Hippocampal formation (tissue), 2 donors: ENCODE measurements around the gene AVL9.
A peak's percentile ranks its signal among the peaks of the same experiment; 100 is the strongest.

Experiments
- DNase-seq, 2 donors: peaks; one replicate each; lab custom pipeline; 2025; lab: John Stamatoyannopoulos, UW

The AVL9 gene

GRCh38 chr7:32533276-32534029 is 38.2 kb downstream of the AVL9 start:
- DNase-seq: no peak

GRCh38 chr7:32535162-32535702 is 39.9 kb downstream of the AVL9 start:
- no peak for DNase-seq

DNA sequence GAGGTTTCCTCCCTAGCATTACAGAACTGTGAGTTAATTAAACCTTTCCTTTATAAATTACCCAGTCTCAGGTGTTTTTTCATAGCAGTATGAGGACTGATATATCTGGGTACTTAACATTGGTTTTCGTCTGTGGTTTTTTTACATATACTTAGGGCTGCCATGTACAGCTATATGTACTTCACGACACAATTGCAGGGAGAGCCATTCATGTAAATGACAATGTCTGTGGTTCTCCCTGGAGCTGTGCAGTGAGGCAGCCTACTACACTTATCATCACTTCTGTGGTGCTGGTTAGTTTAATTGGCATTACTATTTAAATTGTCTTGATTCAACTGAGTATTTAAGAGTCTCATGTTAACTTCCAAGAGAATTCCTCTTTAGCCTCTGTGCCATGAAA is 40.7 kb downstream of the AVL9 start:
- DNase-seq: no peak

- no peak for DNase-seq
Measured at GRCh38 chr7:32536585-32536984, 41.3 kb downstream of the AVL9 start.

- DNase-seq: peak in 1 of 2 donors; percentile 6
Measured at GRCh38 chr7:32537760-32538159, 42.5 kb downstream of the AVL9 start.

DNA sequence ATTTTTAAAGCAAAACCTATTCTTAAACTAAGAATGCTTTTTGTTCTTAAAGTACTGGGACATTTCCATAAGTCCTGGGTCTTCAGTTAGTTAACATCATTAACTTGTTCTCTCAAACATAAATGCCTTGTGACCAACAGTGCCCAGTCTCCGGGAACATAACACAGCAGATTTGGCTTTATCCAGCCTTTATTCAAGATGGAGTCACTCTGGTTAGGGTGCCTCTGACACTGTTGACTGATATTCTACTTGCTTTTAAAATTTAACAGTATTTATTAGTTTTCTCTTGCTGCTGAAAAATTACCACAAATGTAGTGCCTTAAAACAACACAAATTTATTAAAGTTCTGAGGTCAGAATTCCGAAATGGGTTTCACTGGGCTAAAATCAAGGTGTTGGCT is 44.1 kb downstream of the AVL9 start:
- DNase-seq: no peak

DNA sequence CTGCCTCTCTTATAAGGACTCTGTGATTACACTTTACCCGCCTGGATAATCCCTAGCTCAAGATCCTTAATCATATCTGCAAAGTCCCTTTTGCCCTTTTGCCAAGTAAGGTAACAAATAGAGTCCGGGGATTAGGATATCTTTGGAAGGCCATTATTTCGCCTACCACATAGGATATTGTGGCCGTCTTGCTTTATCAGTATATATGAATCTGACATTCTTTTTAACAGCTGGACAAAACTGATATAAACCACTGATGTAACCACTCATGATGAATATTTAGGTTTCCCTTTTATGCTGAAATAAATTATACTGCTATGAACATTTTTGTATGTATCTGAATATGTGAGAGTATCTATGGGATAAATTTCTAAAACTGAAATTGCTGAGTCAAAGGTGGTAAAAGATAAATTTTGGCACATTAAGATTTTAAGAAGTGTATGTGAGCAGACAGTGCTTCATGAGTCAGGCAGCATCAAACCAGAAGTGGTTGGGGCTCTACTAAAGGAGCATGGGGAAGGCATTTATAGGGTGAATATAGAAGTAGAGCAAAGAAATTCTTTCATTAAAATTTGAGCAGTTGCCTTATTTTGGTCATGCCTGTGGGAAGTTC is 44.7 kb downstream of the AVL9 start:
- no peak for DNase-seq

DNA sequence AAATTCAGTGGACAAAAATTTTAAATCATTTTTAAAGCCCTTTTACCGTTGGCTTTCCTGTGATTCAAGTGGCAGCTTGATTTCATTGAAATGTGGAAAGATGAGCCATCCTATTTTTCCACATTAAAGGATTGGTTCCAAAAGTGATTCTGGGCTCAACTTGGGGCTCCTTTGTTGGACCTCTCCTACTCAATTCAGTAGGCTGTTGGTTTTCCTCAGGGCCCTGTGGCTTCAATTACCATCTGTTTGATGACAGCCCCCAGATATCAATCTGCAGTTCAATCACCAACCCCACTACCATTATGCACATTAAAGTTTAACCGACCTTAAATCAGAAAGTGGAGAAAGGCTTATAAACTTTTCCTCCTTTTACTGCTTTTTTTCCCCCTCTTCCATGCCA is 47.3 kb downstream of the AVL9 start:
- DNase-seq: no peak

DNA sequence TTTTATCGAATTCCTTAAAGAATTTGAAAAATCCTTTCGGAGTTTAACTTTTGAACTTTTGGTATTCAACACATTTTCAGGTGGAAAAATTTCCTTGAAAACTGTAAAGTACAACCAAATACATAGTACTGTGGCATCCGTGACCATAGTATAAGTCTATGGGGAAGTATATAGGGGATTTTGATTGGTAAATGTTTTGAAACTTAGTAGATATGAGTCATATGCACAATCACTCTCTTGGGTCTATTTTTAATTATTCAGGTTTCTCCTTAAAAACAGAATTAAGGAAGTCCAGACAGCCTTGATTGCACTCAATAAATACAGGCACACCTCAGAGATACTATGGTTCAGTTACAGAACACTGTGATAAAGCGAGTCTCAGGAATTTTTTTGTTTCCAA is 64.2 kb downstream of the AVL9 start:
- DNase-seq: no peak

GRCh38 chr7:32560075-32560474 is 64.8 kb downstream of the AVL9 start:
- DNase-seq: no peak

- no peak for DNase-seq
Measured at GRCh38 chr7:32561613-32562012, 66.3 kb downstream of the AVL9 start.

GRCh38 chr7:32564542-32564941 is 69.3 kb downstream of the AVL9 start:
- no peak for DNase-seq

- no peak for DNase-seq
Measured at GRCh38 chr7:32569388-32570289, 74.3 kb downstream of the AVL9 start.

- no peak for DNase-seq
Measured at GRCh38 chr7:32573110-32573687, 77.9 kb downstream of the AVL9 start.

GRCh38 chr7:32574626-32575025 is 79.3 kb downstream of the AVL9 start:
- DNase-seq: no peak

DNA sequence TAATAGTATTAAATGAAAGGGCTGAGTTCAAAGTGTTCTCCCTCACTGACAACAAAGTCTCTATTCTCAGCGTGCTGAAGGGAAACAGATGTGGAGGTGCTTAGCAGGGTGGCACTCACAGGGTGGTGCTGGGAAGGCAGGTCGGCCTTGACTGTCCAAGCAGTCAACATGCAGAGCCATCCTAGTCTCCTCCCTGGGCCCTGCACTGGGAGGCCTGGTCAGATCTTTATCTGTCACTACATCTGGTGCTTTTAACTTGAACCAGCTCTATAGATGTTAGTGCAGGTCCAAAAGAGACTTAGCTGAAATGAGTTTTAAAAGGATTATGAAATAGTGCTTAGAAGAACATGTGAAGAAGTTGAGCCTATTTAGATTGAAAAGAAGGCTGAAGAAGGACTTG is 82.1 kb downstream of the AVL9 start:
- DNase-seq: no peak

GRCh38 chr7:32579776-32580175 is 84.5 kb downstream of the AVL9 start:
- DNase-seq: no peak

GRCh38 chr7:32580646-32581045 is 85.4 kb downstream of the AVL9 start:
- DNase-seq: no peak

DNA sequence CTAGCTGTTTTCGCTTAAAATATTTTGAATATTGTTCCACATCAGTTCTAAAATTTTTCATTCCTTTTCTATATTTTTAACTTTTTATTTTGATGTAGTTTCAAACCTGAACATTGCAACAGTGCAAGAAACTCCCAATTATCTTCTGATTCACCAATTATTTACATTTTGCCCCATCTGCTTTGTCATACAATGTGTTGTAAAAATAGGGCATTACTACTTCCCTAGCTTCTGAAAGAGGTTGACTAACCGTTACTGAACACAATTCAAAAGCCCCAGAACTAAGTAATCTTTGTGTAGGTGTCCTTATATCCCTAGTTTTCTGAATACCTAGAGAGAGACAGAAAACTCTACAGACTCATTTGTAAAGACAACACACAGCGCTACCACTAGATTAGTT is 86.7 kb downstream of the AVL9 start:
- DNase-seq: no peak

GRCh38 chr7:32583791-32584190 is 88.5 kb downstream of the AVL9 start:
- DNase-seq: no peak

GRCh38 chr7:32586291-32587221 is 91.3 kb downstream of the AVL9 start:
- DNase-seq: peak in 1 of 2 donors; percentile 49
